C1 segment of cervical spinal cord (tissue), 14 donors: ENCODE results near the gene CCDC137.
"Not testable (repeated sequence)": the region's sequence is repeated elsewhere in the genome, so short reads cannot be mapped to it uniquely, and the experiment has no call there.

Experiments
- DNase-seq, 14 donors: peaks; one replicate each; lab custom pipeline; 2025; lab: John Stamatoyannopoulos, UW

Gene CCDC137, protein sequence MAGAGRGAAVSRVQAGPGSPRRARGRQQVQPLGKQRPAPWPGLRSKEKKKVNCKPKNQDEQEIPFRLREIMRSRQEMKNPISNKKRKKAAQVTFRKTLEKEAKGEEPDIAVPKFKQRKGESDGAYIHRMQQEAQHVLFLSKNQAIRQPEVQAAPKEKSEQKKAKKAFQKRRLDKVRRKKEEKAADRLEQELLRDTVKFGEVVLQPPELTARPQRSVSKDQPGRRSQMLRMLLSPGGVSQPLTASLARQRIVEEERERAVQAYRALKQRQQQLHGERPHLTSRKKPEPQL

DNA sequence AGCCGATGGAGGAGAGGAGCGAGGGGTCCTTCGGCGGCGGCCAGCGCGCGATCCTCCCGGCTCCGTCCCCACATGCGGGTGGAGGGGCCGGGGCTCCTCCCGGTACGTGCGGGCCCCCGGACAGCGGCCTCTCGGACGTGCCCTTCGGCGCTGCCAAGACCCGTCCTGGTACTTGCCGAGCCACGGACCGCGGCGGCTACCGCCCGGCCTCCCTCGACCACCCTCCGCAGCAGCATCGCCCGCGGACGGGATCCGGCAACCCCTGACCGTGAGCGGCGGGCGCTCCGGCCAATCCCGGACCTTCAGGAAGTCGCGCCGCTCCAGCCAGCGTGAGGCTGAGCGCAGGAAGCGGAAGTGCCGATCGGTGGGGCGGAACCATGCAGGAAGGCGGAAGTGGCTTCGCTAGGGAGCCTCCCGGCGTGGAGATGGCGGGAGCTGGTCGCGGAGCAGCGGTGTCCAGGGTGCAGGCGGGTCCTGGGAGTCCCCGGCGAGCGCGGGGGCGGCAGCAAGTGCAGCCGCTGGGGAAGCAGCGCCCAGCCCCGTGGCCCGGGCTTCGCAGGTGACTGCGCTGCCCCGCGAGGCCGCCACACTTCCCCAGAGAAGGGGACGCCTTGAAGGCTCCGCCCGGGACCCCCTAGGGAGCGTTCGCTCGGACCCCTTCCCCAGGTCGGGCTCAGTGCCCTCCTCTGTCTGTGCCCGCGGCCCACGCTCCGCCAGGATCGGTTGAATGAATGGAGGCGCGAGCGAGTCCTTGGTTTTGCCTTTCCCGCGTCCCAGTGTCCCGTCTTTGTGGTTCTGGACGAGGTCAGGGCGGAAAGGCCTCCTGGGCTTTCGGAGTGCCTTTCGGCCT, at the start of gene CCDC137, which contains the start of gene OXLD1:
Gene CCDC137 (plus strand): TSS at position 396 of the 850 bp plus-strand sequence. CDS start 30 bp downstream, at position 426.
Gene OXLD1 (minus strand): TSS at position 264 of the 850 bp plus-strand sequence. CDS start 28 bp downstream, at position 236.
- peak; percentile 45 to 97 (median 90) for DNase-seq

DNA sequence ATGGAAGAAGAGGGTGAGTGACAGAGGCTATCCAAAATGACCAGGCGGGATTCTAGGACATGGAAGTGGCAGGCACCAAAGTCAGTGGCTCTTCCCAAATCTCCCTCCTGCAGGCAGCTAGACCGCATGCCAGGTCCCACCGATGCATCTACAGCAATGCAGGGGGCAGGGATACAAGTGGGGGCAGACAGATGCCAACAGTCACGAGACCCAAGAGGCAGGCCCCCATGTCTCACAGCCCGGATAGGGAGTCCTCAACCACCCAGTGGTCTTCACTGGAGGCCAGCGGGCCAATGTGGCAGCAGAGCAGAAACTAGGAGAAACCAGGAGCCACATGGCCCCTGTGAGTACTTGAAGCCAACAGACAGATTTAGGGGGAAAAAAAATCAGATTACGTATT, 49.7 kb upstream of the CCDC137 start:
- DNase-seq = no peak

DNA sequence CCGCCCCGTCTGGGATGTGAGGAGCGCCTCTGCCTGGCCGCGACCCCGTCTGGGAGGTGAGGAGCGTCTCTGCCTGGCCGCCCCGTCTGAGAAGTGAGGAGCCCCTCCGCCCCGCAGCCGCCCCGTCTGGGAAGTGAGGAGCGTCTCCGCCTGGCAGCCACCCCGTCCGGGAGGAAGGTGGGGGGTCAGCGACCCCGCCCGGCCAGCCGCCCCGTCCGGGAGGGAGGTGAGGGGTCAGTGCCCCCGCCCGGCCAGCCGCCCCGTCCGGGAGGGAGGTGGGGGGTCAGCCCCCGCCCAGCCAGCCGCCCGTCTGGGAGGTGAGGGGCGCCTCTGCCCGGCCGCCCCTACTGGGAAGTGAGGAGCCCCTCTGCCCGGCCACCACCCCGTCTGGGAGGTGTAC, 48.2 kb upstream of the CCDC137 start:
- not testable (repeated sequence) for DNase-seq

DNA sequence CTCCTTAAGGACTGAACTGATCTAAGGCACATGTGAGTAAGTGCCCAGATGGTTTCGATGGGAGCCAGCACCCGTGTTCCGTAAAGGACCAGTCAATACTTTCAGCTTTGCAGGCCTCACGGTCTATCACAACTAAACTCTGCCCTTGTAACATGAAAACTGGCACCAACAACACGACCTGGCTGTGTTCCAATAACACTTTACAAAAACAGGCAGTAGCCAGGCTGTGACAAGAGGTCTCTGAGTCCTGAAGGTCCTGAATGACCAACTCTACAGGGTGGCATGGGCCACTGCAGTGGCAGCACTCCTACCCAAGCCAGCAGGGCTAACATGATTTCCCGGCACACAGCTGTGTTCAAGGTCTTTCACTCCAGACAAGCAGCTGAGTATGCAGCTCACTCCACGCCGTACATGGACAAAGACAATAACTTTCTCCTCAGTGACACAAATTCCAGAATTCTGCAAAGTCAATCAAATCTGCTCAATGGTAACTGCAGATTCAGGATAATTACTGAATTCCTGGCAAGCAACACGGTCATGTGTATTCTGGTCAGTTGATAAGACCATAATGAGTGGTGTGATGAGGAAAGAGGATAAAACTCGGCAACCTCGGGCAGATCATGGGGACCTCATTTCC, 44.9 kb upstream of the CCDC137 start:
- DNase-seq = peak in 2 of 14 donors; percentile 2 to 45

DNA sequence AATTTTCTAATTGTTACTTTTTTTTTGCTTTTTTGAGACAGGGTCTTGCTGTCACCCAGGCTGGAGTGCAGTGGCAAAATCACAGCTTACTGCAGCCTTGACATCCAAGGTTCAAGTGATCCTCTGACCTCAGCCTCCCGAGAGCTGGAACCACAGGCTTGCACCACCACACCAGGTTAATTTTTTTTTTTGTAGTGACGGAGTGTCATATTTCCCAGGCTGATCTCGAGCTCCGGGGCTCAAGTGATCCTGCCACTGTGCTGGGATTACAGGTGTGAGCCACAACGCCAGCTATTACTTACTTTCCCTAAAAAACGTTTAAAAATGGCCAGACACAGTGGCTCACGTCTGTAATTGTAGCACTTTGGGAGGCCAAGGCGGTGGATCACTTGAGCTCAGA, 36.3 kb upstream of the CCDC137 start:
- DNase-seq = no peak

DNA sequence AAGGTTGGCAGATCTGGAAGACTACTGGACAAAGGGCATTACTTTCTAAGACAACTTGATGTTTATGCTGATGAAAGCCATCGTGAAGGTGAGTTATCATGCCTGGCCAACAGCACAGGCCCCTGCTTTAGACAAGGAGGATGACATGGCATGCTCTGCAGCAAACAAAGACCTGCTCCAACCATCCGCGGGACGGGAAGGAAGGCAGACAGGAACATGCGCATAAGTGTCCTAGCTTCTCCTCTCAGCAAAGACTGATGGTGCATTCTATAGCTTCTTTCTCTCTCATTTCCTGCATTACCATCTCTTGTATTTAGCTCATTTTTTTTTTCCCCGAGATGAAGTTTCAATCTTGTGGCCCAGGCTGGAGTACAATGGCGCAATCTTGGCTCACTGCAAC, 35.1 kb upstream of the CCDC137 start:
- no peak for DNase-seq

DNA sequence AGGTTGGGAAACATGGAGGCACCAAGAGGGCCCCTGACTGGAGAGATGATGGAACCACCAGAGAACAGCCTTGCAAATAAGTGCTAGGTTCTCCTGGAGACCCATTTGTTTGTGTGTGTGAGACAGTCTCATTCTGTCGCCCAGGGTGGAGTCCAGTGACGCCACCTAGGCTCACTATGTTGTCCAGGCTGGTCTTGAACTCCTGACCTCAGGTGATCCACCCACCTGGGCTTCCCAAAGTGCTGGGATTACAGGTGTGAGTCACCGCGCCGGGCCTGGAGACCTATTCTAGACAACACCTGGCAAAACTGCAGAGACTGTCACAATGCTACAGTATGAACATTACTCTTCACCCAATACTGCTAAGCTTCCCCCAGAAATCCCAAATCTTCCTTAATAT, 31.1 kb upstream of the CCDC137 start:
- no peak for DNase-seq

DNA sequence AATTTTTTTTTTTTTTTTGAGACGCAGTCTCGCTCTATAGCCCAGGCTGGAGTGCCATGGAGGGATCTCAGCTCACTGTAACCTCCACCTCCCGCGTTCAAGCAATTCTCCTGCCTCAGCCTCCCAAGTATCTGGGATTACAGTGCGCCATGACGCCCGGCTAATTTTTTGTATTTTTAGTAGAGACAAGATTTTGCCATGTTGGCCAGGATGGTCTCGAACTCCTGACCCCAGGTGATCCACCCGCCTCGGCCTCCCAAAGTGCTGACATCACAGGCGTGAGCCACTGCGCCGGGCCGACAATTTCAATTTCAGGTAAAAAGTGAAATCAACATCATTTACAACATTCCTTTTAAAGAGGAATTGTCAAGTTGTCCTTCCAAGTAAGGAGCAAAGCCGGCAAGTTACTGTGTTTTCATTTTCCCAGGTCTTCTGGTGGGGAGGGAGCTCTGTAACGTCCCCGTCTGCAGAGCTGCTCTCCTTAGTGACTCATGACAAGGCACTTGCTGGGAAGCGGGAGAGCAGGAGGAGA, 30.5 kb upstream of the CCDC137 start:
- DNase-seq = no peak

DNA sequence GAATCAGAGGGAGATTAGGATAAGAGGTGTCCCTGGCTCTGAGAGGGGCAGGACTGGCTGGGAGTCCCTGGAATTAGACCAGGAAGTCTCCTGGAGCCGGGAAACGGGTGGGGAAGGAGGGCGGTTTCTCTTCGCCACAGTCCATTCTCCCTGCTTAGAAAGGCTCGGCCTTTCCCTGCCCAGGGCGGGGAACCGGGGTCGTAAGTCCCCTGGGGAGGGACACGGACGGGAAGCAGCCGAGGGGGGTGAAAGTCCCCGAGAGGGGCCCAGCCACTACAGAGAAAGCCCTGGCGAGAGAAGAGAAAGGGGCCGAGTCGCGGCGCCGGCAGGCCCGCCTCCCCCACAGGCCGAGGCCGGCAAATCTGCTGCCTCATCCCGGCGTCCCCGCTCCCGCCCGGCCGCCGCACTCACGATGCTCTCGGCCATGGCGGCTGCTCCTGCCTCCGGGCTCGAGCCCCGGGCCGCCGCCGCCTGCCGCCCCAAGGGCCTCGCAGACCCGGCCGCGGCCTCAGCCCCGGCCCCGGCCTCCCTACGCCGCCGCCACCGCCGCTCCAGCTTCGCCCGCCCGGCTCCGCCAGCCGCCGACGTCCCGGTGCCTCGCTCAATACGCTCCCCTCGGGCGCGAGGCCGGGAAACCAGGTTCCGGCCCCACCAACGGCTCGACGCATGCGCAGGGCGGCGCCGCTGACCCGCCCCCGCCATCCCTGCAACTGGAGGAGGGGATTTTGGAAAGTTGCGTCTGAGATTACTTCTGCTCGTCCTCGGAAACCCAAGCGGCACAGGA, 29.8 kb upstream of the CCDC137 start, which contains the start of the genes NPLOC4 and TSPAN10:
Gene NPLOC4 (minus strand): TSS at position 608 of the 784 bp plus-strand sequence. CDS start 182 bp downstream, at position 426.
Gene TSPAN10 (plus strand): TSS at position 692 of the 784 bp plus-strand sequence. CDS start 5,217 bp downstream, outside the sequence.
- peak in 13 of 14 donors; percentile 33 to 90 (median 75) for DNase-seq

DNA sequence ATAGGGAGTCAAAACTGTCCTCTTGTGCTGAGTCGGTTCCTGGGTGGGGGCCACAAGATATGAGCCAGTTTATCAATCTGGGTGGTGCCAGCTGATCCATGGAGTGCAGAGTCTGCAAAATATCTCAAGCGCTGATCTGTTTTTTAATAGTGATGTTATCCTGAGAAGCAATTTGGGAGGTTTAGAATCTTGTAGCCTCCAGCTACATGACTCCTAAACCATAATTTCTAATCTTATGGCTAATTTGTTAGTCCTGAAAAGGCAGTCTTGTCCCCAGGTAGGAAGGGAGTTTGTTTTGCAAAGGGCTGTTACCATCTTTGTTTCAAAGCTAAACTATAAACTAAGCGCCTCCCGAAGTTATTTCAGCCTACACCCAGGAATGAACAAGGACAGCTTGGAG, 27.9 kb upstream of the CCDC137 start:
- DNase-seq = no peak

DNA sequence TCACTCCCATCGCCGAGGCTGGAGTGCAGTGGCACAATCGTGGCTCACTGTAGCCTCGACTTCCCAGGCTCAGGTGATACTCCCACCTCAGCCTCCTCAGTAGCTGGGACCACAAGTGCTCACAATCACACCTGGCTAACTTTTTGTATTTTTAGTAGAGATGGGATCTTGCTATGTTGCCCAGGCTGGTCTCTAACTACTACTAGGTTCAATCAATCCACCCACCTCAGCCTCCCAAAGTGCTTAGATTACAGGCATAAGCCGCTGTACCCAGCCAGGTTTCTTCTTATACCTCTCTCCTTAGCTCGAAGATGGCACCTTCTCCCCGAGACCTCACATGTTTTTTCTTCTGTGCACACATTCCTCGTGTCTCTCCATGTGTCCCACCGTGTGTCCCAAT, 26.5 kb upstream of the CCDC137 start:
- no peak for DNase-seq

DNA sequence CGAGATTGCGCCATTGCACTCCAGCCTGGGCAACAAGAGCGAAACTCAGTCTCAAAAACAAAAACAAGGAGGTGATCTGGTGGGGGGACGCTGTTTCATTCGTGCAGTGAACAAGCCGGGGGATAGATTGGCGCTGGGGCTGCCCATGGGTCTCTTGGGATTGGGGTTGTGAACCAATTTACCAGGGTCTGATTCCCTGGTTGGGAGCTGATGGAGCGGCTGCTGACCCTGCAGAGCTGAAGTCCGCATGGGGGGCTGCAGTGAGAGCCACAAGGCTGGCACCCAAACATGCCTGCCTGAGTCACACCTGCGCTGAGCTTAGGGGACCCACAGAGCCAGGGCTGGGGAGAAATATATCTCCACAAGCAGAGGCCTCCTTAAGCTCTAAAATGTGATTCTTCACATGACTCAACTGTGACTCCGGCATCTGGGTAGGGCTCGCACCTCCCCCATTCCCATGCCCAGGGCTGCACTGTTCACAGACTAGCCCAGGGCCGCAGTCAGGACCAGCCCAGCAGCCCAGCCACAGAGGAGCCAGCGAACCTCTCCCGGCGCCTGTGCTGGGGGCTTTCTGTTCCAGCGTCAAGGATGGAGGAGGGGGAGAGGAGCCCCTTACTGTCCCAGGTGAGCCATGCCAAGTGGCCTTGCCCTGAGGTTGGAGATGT, 24.6 kb upstream of the CCDC137 start:
- DNase-seq = no peak

DNA sequence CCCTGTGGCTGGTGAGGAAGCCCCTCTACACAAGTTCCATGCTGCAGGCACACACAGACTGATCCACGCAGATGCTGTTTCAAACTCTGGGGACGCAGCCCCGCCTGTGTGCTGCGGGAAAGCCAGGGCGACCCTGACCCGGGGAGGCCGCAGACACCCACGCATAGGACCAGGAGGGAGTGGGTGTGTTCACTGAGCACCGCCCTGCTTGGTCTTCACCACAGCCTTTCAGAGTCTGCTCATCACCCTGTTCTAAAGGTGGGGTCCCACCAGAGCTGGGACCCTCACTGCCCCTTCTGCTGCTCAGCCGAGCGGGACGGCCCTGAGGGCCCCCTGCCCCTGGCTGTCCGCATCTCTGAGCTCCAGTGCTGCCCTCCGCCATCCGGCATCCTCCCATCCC, 22.0 kb upstream of the CCDC137 start:
- DNase-seq = no peak

DNA sequence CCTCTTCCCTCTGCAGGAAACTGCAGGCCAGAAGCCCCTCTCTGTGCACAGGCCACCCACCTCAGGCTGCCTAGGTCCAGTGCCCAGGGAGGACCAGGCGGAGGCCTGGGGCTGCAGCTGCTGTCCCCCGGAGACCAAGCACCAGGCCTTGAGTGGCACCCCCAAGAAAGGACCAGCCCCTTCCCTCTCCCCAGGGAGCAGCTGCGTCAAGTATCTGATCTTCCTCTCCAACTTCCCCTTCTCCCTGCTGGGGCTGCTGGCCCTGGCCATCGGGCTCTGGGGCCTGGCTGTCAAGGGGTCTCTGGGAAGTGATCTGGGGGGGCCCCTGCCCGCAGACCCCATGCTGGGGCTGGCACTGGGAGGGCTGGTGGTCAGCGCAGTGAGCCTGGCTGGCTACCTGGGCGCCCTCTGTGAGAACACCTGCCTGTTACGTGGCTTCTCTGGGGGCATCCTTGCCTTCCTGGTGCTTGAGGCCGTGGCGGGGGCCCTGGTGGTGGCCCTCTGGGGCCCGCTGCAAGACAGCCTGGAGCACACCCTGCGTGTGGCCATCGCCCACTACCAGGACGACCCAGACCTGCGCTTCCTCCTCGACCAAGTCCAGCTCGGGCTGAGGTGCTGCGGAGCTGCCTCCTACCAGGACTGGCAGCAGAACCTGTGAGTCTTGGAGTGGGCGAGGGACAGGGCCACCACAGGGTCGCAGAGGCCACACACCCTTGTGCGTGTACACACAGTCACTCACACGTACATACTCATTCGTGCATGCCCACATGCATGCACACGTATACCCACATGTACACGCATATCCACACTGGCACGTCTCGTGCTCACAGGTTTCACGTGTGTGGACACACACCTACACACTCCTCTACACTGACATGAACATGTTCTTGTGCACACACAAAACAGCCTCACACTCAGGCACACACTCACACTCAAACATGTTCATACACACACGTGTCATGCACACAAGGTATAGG, 21.3 kb upstream of the CCDC137 start:
- no peak for DNase-seq

DNA sequence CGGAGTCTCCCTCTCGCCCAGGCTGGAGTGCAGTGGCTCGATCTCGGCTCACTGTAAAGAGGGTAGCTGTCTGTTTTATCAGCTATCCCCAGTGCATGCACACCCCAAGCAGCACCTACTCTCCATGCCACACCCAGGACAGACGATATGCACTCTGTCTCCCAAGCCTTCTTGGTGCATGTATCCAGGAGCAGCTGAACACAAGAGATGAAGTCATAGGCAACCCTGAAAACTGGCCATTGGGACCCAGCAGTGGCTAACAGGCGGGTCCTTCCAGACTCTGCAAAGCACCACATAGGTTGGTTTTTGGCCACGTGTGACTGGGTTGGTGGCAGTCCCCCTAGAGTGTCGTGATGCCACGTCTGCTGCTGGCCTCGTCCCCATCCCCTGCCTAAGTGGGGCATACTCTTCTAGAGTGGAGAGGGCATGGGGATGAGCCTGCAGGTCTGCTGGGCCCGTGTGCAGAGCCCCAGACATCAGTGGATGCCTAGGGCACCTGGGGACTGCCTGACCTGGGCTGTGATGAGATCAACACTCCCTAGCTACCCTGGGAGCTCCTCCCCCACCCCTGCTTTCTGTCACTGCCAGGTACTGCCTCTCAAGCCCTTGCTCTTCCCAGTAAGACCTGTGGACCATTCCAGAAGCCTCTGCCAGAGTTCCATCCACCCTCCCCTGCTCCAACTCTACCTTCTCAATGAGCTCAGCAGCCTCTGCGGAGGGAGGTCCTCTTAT, 19.5 kb upstream of the CCDC137 start:
- DNase-seq = peak in 1 of 14 donors; percentile 80

DNA sequence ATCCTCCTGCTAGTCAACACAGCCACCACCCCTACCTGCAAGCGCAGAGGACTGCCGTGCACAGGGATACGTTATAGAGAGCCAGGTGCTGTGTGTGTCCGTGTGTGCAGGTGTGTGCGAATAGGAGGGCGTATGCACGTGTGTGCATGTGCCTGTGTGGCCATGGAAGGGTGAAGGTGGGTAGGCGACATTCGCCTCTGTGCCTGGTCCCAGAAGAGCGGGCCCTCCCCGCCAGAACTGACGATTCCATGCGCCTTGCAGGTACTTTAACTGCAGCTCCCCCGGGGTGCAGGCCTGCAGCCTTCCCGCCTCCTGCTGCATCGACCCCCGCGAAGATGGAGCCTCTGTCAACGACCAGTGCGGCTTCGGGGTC, 18.9 kb upstream of the CCDC137 start:
- DNase-seq = peak in 1 of 14 donors; percentile 38

DNA sequence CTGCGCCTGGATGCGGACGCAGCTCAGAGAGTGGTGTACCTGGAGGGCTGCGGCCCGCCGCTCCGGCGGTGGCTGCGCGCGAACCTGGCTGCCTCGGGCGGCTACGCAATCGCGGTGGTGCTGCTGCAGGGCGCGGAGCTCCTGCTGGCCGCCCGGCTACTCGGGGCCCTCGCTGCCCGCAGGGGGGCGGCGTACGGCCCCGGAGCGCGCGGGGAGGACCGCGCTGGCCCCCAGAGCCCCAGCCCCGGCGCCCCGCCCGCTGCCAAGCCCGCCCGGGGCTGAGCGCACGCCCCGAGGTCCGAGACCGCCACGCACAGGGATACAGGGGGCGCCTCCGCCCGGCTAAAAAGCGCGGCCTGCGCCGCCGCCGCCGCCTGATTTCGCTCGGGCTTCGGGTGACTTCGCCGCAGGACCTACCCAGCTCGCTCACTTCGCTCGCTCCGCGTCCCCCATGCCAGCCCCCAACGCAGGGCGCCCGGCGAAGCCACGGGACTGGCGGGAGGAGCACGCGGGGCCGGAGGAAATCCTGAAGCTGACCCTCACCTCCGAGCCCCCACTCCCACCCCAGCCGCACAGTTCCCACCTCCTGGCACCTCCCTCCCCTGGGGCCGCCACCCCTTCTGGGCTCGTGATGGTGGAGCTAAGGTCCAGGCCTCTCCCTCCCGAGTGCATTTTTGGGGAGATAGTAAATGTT, 18.4 kb upstream of the CCDC137 start:
- no peak for DNase-seq

DNA sequence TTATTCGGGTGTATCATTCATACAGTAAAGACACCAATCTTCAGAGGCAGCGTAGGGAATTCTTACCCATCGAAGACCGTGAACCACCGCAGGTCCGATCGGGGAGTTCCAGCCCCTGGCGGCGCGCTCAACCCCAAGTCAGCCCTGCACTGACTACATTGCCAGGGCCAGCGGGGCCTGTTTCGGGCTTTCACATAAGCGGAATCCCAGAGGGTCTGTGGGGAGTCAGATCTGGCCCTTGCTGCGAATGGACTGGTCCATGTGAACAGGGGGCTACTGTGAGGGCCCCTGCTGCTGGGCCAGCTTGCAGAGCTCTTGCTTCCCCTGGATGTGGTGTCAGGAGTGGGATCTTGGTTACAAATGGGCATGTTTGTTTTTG, 17.8 kb upstream of the CCDC137 start:
- DNase-seq = no peak
